GM20000 (cell line): Measurements from ENCODE around the gene FBXL17.

ENCODE experiments used
- DNase-seq: peaks from one replicate; pipeline ENCODE4 v3.0.0; 2012; ENCODE audit warnings: low spot score
- TF ChIP-seq, protein P1 (sequence below): IDR thresholded peaks from 2 replicates; pipeline ENCODE4 v1.5.1; 2012; ENCODE audit warnings: mild to moderate bottlenecking, control low read depth; ENCODE audit errors: extremely low read depth, missing control alignments

FBXL17 gene

DNA sequence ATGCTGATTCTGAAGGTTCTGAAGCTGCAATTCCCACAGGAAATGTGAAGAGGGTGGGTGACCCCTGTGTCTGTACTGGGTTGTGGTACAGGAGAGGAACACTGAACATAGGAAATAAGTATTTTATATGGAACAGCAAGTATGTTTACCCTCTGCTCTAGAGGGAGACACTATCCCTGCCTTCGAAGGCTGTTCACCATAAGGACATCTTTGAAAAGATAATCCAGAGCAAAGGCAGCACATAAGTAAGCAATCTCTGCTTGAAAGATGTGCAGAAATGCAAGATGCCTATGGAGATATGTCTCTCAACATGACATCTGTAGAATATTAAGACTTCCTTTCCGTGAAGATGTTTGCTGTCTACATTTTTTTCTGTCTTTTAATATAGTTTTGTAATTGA is 526.7 kb downstream of the FBXL17 start:
- DNase-seq: no peak
- TF ChIP-seq, protein P1, sequence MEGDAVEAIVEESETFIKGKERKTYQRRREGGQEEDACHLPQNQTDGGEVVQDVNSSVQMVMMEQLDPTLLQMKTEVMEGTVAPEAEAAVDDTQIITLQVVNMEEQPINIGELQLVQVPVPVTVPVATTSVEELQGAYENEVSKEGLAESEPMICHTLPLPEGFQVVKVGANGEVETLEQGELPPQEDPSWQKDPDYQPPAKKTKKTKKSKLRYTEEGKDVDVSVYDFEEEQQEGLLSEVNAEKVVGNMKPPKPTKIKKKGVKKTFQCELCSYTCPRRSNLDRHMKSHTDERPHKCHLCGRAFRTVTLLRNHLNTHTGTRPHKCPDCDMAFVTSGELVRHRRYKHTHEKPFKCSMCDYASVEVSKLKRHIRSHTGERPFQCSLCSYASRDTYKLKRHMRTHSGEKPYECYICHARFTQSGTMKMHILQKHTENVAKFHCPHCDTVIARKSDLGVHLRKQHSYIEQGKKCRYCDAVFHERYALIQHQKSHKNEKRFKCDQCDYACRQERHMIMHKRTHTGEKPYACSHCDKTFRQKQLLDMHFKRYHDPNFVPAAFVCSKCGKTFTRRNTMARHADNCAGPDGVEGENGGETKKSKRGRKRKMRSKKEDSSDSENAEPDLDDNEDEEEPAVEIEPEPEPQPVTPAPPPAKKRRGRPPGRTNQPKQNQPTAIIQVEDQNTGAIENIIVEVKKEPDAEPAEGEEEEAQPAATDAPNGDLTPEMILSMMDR: no peak

DNA sequence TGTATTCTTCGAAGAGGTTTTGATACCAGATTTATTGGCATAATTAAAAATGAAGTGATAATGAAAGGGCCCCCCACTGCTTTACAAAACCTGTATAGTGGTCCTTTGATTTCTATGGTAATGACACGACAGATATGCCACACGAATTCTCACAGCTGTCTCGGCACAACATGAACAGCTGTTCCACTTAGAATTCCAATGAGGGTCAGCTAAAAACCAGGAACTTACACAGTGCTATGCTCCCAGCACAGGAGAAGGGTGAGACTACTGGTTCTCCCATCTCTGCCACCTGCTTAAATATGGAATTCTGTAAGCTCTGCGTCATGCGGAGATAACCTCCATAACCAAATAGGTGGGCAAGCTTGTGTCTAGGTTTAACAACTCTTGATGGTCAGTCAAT is 528.2 kb downstream of the FBXL17 start:
- TF ChIP-seq, protein P1: no peak
- DNase-seq: no peak

DNA sequence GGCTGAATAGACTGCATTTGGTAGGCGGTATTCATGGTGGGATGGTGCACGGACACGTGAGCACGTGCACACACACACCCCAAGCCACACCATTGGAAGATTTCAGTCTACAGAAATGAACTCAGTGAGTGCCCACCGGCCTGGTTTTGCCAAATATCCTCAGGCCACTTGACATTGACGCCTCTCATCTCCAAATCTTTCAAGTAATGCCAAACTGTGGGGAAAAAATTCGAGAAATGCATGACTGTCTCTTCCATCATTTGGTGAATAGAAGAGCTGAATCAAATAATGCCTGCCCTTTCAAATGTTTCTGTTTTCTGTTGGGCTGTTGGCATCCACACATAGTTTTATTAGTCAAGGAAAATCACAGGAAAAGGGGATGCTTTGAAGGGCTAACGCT is 528.9 kb downstream of the FBXL17 start:
- TF ChIP-seq, protein P1: no peak
- no peak for DNase-seq

DNA sequence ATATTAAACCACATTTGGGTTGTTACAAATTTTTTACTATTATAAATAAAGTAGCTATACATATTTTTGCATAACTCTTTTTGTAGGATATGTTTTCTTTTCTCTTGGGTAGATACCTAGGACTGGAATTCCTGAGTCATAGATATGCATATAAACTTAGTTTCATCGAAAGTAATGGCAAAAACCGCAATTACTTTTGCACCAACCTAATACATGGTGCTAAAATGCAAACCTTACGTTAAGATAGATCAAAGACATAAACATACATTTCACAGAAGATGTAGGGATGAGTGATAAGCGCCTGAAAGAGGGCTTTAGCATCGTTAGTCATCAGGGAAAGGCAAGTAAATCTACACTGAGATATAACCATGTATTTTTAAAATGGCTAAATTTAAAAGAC is 532.8 kb downstream of the FBXL17 start:
- TF ChIP-seq, protein P1: no peak
- no peak for DNase-seq

DNA sequence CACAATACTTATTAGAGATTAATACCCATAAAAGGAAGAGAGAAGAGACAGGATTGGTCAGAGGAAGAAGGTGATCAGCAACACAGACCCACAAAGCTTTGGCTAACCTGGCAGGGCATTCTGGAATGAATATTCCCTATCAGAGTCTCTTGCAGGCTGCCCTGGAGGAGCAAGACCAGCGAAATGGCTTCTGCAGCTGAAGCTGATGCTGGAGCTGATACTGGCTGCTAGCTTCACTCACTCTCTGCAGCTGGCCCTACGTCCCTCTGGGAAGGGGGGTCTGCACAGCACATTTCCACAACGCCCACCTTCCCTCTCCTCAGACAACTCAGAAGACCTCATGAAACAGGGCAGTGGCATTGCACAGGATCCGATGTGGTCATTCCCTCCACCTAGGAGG is 541.3 kb downstream of the FBXL17 start:
- no peak for DNase-seq
- TF ChIP-seq, protein P1: no peak

DNA sequence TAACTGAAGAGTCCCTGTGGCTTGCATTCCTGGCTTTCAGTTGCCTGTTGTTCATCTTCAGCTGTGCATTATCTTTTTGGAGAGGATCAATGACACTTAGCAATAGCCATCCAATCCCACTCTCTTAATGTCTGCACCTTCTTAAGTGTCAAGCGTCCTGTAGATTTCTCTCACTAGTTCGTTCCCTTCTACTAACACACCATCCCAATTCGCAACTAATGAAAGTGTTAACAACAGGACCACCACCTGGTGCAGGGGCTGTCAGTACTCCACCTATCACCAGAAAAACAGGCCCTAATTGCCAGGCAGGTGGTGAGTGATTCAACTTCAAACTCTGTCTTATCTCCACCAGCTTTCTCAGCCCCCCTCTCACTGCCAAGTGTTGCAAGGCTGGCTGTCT is 541.7 kb downstream of the FBXL17 start:
- DNase-seq: no peak
- TF ChIP-seq, protein P1: no peak

DNA sequence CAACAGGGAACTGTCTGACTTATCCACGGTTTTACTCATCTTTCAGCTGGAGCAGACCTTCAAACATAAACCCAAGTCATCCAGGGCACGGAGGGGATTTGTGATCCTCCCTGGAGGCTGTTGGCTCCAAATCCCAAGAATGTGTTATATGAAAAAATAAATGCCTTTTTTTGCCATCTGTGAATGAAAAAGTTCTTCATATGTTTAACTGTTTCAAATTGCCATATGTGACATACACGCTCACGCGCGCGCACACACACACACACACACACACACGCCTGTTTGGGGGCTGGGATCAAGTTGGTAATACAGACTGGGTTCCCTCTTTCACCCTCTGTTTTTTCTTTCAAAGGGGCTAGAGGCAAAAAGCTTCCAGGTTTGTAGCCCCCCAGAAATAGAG is 546.8 kb downstream of the FBXL17 start:
- no peak for DNase-seq
- TF ChIP-seq, protein P1: no peak
